ENCODE data around the gene PCK1. TPM values are rescaled to one million over a fixed set of nuclear protein-coding genes. Genes with fewer than 3 reads are reported as not detected.

PCK1 gene
- total RNA-seq, 1 experiment from 2014 or later: 1.2 TPM

DNA sequence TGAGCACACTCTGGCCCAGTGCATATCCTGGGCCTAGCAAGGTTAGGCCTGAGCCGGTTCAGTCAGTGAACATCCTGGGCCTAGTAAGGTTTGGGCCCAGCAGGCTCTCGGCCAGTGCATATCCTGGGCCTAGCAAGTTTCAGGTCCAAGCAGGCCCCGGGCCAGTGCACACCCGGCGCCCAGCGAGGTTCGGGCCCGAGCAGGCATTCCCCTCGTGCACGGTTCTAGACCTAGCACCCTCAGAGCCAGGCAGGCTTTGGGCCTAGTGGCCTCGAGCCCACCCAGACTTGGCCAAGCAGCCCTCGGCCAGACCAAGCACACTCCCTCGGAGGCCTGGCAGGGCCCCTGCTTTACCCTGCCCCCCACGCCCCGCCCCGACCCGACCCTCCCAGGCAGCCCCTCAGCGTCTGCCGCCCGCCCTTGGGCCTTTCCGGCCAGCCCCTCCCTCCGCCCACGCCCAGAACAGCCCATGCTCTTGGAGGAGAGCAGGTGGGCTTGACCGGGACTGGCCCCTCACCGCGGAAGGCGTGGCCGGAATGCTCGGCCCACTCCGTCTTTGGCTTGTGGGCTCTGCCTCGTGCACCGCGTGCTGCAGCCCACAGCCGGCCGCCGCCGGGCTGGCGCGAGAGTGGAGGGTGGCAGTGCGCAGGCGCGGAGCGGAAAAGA lies 36.3 kb upstream of the PCK1 start, which contains the start of gene CTCFL:
Gene CTCFL, minus strand, starts transcription at position 630 of the 666 bp plus-strand sequence. CDS start 935 bp downstream, outside the sequence.
- Histone ChIP-seq H3K4me1 (ENCODE audit: low read length) (peaks cover 21% of the 10 kb centered on the region), H2AFZ (ENCODE audit: low read length) (no peak within 1 kb of the TSS), H3K79me2 (ENCODE audit: low read length) (no peaks in the 10 kb centered on the region), H3K36me3 (ENCODE audit: insufficient read depth, low read length) (no peaks in the 10 kb centered on the region), H3K9me2 (replicated peaks; ENCODE audit: insufficient read depth, low read length) (no peaks in the 10 kb centered on the region), H3K9ac (ENCODE audit: low read length) (no peak within 1 kb of the TSS), H3K9me3 (ENCODE audit: low read length) (no peaks in the 10 kb centered on the region), H3K4me2 (ENCODE audit: low read depth, low read length, poor library complexity, severe bottlenecking) (no peak within 1 kb of the TSS), H3K27me3 (ENCODE audit: low read length) (no peaks in the 10 kb centered on the region), H3K27ac (ENCODE audit: low read length) (no peak within 1 kb of the TSS), H4K20me1 (ENCODE audit: insufficient read depth, low read depth, low read length) (0 out of 2 replicates have a peak, but pooled peaks cover 5% of the 10 kb centered on the region), H3K4me3 (ENCODE audit: low read length) (no peak within 1 kb of the TSS)
- DNase-seq: no peak

DNA sequence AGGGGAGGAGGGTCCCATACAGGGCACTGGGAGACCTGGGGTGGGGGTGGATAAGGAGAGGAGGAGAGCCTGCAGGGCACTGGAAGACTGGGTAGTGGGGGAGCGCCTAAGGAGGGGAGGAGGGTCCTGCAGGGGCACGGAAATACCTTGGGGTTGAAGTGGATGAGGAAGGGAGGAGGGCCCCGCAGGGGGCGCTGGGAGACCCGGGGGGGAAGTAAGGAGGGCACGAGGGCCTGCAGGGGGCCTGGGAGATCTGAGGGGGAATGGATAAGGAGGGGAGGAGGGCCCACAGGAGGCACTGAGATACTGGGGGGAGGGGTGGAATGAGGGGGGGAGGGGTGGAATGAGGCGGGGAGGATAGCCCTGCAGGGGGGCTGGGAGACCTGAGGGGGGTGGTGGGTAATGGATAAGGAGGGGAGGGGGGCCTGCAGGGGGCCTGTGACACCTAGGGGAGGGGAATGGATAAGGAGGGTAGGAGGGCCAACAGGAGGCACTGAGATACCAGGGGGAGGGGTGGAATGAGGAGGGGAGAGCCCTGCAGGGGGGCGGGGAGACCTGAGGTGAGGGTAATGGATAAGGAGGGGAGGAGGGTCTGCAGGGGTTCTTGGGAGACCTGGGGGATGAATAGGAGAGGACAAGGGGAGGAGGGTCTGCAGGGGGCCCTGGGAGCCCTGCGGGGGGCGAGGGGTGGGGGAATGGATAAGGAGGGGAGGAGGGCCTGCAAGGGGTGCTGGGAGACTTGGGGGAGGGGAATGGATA lies 35.4 kb upstream of the PCK1 start:
- H3K4me2 ChIP-seq (ENCODE audit: low read depth, low read length, poor library complexity, severe bottlenecking): no peak overlapping the region
- no peak overlapping the region for H3K4me3 ChIP-seq (ENCODE audit: low read length)
- 0 out of 2 replicates have a peak, but pooled peaks cover 5% of the 10 kb centered on the region for H4K20me1 ChIP-seq (ENCODE audit: insufficient read depth, low read depth, low read length)
- H3K36me3 ChIP-seq (ENCODE audit: insufficient read depth, low read length): no peaks in the 10 kb centered on the region
- H3K4me1 ChIP-seq (ENCODE audit: low read length): peaks cover 21% of the 10 kb centered on the region
- no peak overlapping the region for H3K9ac ChIP-seq (ENCODE audit: low read length)
- H2AFZ ChIP-seq (ENCODE audit: low read length): no peak overlapping the region
- H3K79me2 ChIP-seq (ENCODE audit: low read length): no peaks in the 10 kb centered on the region
- no peak for DNase-seq
- H3K27ac ChIP-seq (ENCODE audit: low read length): no peak overlapping the region
- no peaks in the 10 kb centered on the region for H3K9me2 ChIP-seq (replicated peaks; ENCODE audit: insufficient read depth, low read length)
- H3K9me3 ChIP-seq (ENCODE audit: low read length): no peaks in the 10 kb centered on the region
- no peaks in the 10 kb centered on the region for H3K27me3 ChIP-seq (ENCODE audit: low read length)

DNA sequence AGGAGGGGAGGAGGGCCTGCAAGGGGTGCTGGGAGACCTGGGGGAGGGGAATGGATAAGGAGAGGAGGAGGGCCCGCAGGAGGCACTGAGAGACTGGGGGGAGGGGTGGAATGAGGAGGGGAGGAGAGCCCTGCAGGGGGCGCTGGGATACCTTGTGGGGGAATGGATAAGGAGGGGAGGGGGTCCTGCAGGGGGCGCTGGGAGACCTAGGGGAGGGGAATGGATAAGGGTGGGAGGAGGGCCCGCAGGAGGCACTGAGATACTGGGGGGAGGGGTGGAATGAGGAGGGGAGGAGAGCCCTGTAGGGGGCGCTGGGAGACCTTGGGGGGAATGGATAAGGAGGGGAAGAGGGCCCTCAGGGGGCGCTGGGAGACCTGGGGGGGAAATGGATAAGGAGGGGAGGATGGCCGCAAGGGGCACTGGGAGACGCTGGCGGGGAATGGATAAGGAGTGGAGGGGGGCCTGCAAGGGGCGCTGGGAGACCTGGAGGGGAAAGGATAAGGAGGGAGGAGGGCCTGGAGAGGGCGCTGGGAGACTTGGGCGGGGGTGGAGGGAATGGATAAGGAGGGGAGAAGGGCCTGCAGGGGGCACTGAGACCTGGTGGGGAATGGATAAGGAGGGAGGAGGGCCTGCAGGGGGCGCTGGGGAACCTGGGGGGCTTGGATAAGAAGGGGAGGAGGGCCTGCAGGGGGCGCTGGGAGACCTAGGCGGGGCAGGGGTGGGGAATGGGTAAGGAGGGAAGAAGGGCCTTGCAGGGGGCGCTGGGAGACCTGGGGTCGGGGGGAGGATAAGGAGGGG lies 34.6 kb upstream of the PCK1 start:
- peaks cover 21% of the 10 kb centered on the region for H3K4me1 ChIP-seq (ENCODE audit: low read length)
- no peak overlapping the region for H3K4me2 ChIP-seq (ENCODE audit: low read depth, low read length, poor library complexity, severe bottlenecking)
- H3K27me3 ChIP-seq (ENCODE audit: low read length): no peaks in the 10 kb centered on the region
- H2AFZ ChIP-seq (ENCODE audit: low read length): no peak overlapping the region
- no peak overlapping the region for H3K27ac ChIP-seq (ENCODE audit: low read length)
- H3K36me3 ChIP-seq (ENCODE audit: insufficient read depth, low read length): no peaks in the 10 kb centered on the region
- H4K20me1 ChIP-seq (ENCODE audit: insufficient read depth, low read depth, low read length): 0 out of 2 replicates have a peak, but pooled peaks cover 5% of the 10 kb centered on the region
- no peak overlapping the region for H3K4me3 ChIP-seq (ENCODE audit: low read length)
- H3K9ac ChIP-seq (ENCODE audit: low read length): no peak overlapping the region
- H3K9me3 ChIP-seq (ENCODE audit: low read length): no peaks in the 10 kb centered on the region
- no peaks in the 10 kb centered on the region for H3K79me2 ChIP-seq (ENCODE audit: low read length)
- H3K9me2 ChIP-seq (replicated peaks; ENCODE audit: insufficient read depth, low read length): no peaks in the 10 kb centered on the region
- DNase-seq: peak; percentile 91

DNA sequence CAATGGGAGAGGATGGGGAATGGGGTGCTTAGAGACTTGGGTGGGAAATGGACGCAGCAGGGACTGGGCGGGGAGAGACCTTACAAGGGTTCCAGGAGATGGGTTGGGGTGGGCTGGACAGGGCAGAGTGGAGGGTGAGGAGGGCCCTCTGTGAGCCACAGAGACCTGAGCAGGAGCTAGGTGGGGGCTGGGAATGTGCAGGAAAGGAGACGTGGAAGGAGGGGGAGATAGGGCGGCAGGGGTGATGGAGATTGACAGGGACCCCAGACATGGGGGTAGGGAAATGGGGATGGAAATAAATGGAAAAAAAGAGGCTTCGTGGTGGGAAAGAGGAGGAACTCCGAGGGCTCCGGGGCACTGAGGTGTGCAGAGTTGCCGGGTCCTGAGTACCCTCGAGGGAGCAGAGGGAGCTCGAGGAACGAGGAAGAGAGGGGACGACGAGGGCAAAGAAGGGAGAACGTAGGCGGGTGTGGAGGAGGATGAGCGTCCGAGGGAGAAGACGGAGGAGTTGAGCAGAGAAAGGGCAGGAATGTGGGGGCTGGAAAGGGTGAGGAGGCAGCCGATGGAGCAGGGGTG lies 33.9 kb upstream of the PCK1 start:
- Histone ChIP-seq H3K79me2 (ENCODE audit: low read length) (no peaks in the 10 kb centered on the region), H3K9me3 (ENCODE audit: low read length) (no peaks in the 10 kb centered on the region), H3K4me1 (ENCODE audit: low read length) (peaks cover 15% of the 10 kb centered on the region), H2AFZ (ENCODE audit: low read length) (no peak overlapping the region), H4K20me1 (ENCODE audit: insufficient read depth, low read depth, low read length) (0 out of 2 replicates have a peak, but pooled peaks cover 5% of the 10 kb centered on the region), H3K4me2 (ENCODE audit: low read depth, low read length, poor library complexity, severe bottlenecking) (no peak overlapping the region), H3K4me3 (ENCODE audit: low read length) (no peak overlapping the region), H3K36me3 (ENCODE audit: insufficient read depth, low read length) (no peaks in the 10 kb centered on the region), H3K9ac (ENCODE audit: low read length) (no peak overlapping the region), H3K9me2 (replicated peaks; ENCODE audit: insufficient read depth, low read length) (no peaks in the 10 kb centered on the region), H3K27ac (ENCODE audit: low read length) (no peak overlapping the region), H3K27me3 (ENCODE audit: low read length) (no peaks in the 10 kb centered on the region)
- no peak for DNase-seq

DNA sequence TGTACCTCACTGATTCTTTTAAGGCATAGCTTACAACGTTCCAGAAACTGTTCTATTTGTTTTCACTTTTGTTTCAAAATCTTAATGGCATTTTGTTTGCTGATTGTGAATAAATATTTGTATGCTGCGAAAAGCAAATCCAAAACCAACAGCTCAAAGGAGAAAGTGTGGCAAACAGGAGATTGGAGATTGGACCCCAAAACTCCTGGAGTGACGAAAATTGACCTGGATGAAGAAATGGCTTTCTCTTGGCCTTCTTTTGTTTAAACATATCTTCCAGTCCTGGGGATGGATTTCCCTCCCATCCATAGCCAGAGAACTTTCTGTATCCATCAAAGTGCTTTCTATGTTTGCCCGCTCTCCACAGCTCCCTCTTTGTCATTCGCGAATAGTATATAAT lies 33.2 kb upstream of the PCK1 start:
- Histone ChIP-seq H3K4me1 (ENCODE audit: low read length) (peaks cover 7% of the 10 kb centered on the region), H3K27me3 (ENCODE audit: low read length) (no peaks in the 10 kb centered on the region), H3K9me3 (ENCODE audit: low read length) (no peaks in the 10 kb centered on the region), H3K36me3 (ENCODE audit: insufficient read depth, low read length) (no peaks in the 10 kb centered on the region), H4K20me1 (ENCODE audit: insufficient read depth, low read depth, low read length) (0 out of 2 replicates have a peak, but pooled peaks cover 5% of the 10 kb centered on the region), H3K79me2 (ENCODE audit: low read length) (no peaks in the 10 kb centered on the region), H2AFZ (ENCODE audit: low read length) (no peak overlapping the region), H3K9ac (ENCODE audit: low read length) (no peak overlapping the region), H3K4me3 (ENCODE audit: low read length) (no peak overlapping the region), H3K4me2 (ENCODE audit: low read depth, low read length, poor library complexity, severe bottlenecking) (no peak overlapping the region), H3K9me2 (replicated peaks; ENCODE audit: insufficient read depth, low read length) (no peaks in the 10 kb centered on the region), H3K27ac (ENCODE audit: low read length) (no peak overlapping the region)
- DNase-seq: no peak

DNA sequence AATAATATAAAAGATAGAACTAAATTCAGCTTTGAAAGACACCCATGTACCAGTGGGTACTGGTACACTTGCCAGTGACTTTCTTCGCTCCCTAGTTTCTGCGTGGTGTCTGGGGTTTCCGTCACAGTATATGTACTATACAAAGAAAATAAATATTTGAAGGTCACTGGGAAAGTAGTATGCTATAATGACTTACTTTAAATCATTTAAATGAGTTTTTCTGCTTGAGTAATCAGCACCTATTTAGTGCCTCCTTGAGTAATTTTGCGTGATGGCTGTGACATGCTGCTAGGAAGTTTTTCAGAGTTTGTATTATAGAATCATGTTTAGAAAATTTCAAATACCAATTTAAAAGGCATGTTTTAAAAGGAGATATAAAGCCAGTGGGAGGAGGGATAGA lies 32.8 kb upstream of the PCK1 start:
- Histone ChIP-seq H2AFZ (ENCODE audit: low read length) (no peak overlapping the region), H3K9me3 (ENCODE audit: low read length) (no peaks in the 10 kb centered on the region), H3K4me1 (ENCODE audit: low read length) (peaks cover 3% of the 10 kb centered on the region), H3K27ac (ENCODE audit: low read length) (no peak overlapping the region), H3K4me2 (ENCODE audit: low read depth, low read length, poor library complexity, severe bottlenecking) (no peak overlapping the region), H3K9ac (ENCODE audit: low read length) (no peak overlapping the region), H3K79me2 (ENCODE audit: low read length) (no peaks in the 10 kb centered on the region), H3K9me2 (replicated peaks; ENCODE audit: insufficient read depth, low read length) (no peaks in the 10 kb centered on the region), H4K20me1 (ENCODE audit: insufficient read depth, low read depth, low read length) (0 out of 2 replicates have a peak, but pooled peaks cover 5% of the 10 kb centered on the region), H3K36me3 (ENCODE audit: insufficient read depth, low read length) (no peaks in the 10 kb centered on the region), H3K4me3 (ENCODE audit: low read length) (no peak overlapping the region), H3K27me3 (ENCODE audit: low read length) (no peaks in the 10 kb centered on the region)
- DNase-seq: no peak

DNA sequence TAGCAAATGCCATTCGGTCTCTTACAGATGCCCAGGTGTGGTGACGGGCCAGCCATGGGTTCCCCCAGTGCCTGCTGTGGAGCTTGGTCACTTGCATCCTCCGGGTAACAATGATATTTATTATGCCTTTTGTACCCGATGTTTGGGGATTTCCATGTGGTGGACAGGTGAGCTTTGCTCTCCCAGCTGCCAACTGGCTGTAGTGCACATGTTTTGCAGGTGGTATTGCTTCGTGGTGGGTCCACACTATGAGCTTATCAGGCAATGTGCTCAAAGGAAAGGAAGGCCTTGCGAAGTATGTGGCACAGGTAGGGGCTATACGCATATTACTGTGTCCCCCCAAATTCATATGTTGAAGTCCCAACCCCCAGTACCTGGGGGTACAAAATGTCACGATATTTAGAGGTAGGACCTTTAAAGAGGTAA lies 31.7 kb upstream of the PCK1 start:
- Histone ChIP-seq H4K20me1 (ENCODE audit: insufficient read depth, low read depth, low read length) (0 out of 2 replicates have a peak, but pooled peaks cover 5% of the 10 kb centered on the region), H3K9me3 (ENCODE audit: low read length) (no peaks in the 10 kb centered on the region), H3K36me3 (ENCODE audit: insufficient read depth, low read length) (no peaks in the 10 kb centered on the region), H3K27ac (ENCODE audit: low read length) (no peak overlapping the region), H3K4me1 (ENCODE audit: low read length) (no peaks in the 10 kb centered on the region), H3K4me2 (ENCODE audit: low read depth, low read length, poor library complexity, severe bottlenecking) (no peak overlapping the region), H3K4me3 (ENCODE audit: low read length) (no peak overlapping the region), H3K9ac (ENCODE audit: low read length) (no peak overlapping the region), H3K79me2 (ENCODE audit: low read length) (no peaks in the 10 kb centered on the region), H2AFZ (ENCODE audit: low read length) (no peak overlapping the region), H3K27me3 (ENCODE audit: low read length) (no peaks in the 10 kb centered on the region), H3K9me2 (replicated peaks; ENCODE audit: insufficient read depth, low read length) (no peaks in the 10 kb centered on the region)
- no peak for DNase-seq
